Prostate gland (tissue), 2 donors: ENCODE data around the gene ATP5MC2. TPM values are rescaled to one million over a fixed set of nuclear protein-coding genes. Genes with fewer than 3 reads are reported as not detected.
"Not testable (repeated sequence)": the region's sequence is repeated elsewhere in the genome, so short reads cannot be mapped to it uniquely, and the experiment has no call there.

Experiments used
- DNase-seq: peaks from one replicate; pipeline ENCODE4 v3.0.0-alpha.2; 2019; ENCODE audit warnings: low spot score
- H3K27ac ChIP-seq, 2 donors: fragments of 200-600 bp; sonication (generic); 2 replicates each; pipeline ENCODE4 v1.5.1; 2017 to 2019
- H3K27me3 ChIP-seq: fragments of 200-600 bp; sonication (generic); replicated peaks from 2 replicates; pipeline ENCODE4 v1.5.1; 2019; ENCODE audit not compliant: insufficient read depth
- H3K36me3 ChIP-seq, 2 donors: fragments of 200-600 bp; sonication (generic); 1 replicate in 1 of 2; 2 replicates in 1 of 2; pipeline versions ENCODE4 v1.5.1 to v1.8.1; 2017 to 2019
- H3K4me1 ChIP-seq: fragments of 200-600 bp; sonication (generic); replicated peaks from 2 replicates; pipeline ENCODE4 v1.5.1; 2019
- H3K4me3 ChIP-seq, 2 donors: fragments of 200-600 bp; sonication (generic); 2 replicates each; pipeline ENCODE4 v1.5.1; 2017 to 2019
- H3K9me3 ChIP-seq: fragments of 200-600 bp; sonication (generic); 2 replicates; pipeline ENCODE4 v1.5.1; 2017
- CTCF ChIP-seq, 4 experiments: fragments of 200-600 bp in 2 of 4; fragments of 450-650 bp in 2 of 4; sonication (generic) in 2 of 4; IDR thresholded peaks; 1 replicate in 3 of 4; 2 replicates in 1 of 4; pipeline ENCODE4 v1.5.1; 2016 to 2019; ENCODE audit warnings: antibody characterized with exemption in 4 of 4, mild to moderate bottlenecking in 2 of 4, moderate library complexity in 2 of 4
- POLR2A ChIP-seq: fragments of 450-650 bp; IDR thresholded peaks from one replicate; pipeline ENCODE4 v1.6.1; 2016; ENCODE audit warnings: antibody characterized with exemption, mild to moderate bottlenecking
- POLR2AphosphoS5 ChIP-seq: sonication (generic); formaldehyde crosslinking; IDR thresholded peaks from one replicate; pipeline ENCODE4 v1.6.1; 2017; ENCODE audit warnings: antibody characterized with exemption
- WGBS: methylation state at CpG from one replicate; pipeline ENCODE4 v1.1.5; 2018; 5-methylcytosine and 5-hydroxymethylcytosine counted together
- intact Hi-C: fragments of 100-400 bp; cut with DNase I; formaldehyde crosslinking; loops from one replicate; pipeline ENCODE4 v1.14.2; 2022
- total RNA-seq, 2 donors: library from RNA; depleted of rRNA; stranded (reverse); fragments of >200 nt; gene quantifications; one replicate each; pipeline ENCODE4 v1.1.0, GENCODE V29; 2016

ATP5MC2 gene
- total RNA-seq, 2 donors from 2014 or later, result 419 to 728 TPM

DNA sequence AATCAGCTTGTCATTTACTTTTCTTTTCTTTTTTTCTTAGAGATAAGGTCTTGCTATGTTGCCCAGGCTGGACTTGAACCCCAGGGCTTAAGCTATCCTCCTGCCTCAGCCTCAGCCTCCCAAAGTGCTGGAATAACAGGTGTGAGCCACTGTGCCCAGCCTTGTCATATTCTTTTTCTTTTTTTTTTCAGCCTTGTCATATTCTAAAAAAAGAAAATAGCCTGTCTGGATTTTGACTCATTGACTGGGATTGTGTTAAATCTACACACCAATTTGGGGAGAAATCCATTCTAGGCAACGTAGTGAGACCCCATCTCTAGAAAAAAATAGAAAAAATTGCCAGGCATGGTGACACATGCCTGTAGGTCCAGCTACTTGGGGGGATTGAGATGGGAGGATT, 24.1 kb downstream of the ATP5MC2 start:
- no peak for DNase-seq
- no peaks in the 10 kb centered on the region for H3K4me1 ChIP-seq
- intact Hi-C loops, result no loop called here

GRCh38 chr12:53646300-53646699, 29.6 kb downstream of the ATP5MC2 start:
- H3K36me3 ChIP-seq, H3K27ac ChIP-seq, H3K4me1 ChIP-seq, intact Hi-C loops, DNase-seq, H3K27me3 ChIP-seq, H3K4me3 ChIP-seq, H3K9me3 ChIP-seq: not testable (repeated sequence)
- WGBS, result 76% methylated on average over 4 of the region's 4 CpGs

More for the DNA sequence above, 24.1 kb downstream of the ATP5MC2 start:
- TF ChIP-seq CTCF (IDR thresholded peaks at IDR 0.05), result no peak
- TF ChIP-seq POLR2A, result no peak
- TF ChIP-seq POLR2AphosphoS5, result no peak
- WGBS, result 81% methylated on average over 1 of the region's 1 CpG
- no peaks in the 10 kb centered on the region for H3K9me3 ChIP-seq
- no peak overlapping the region for H3K27ac ChIP-seq
- H3K4me3 ChIP-seq, result no peak overlapping the region
- H3K36me3 ChIP-seq, result no peaks in the 10 kb centered on the region
- no peaks in the 10 kb centered on the region for H3K27me3 ChIP-seq

GRCh38 chr12:53645165-53645564, 30.7 kb downstream of the ATP5MC2 start:
- Histone ChIP-seq H3K27ac (no peak overlapping the region), H3K27me3 (no peaks in the 10 kb centered on the region), H3K9me3 (no peaks in the 10 kb centered on the region), H3K36me3 (no peaks in the 10 kb centered on the region), H3K4me1 (no peaks in the 10 kb centered on the region), H3K4me3 (no peak overlapping the region)
- intact Hi-C loops, result no loop called here
- TF ChIP-seq POLR2AphosphoS5, result no peak
- TF ChIP-seq POLR2A, result no peak
- no peak for TF ChIP-seq CTCF (IDR thresholded peaks at IDR 0.05)
- WGBS, result 80% methylated on average over 3 of the region's 3 CpGs
- no peak for DNase-seq

DNA sequence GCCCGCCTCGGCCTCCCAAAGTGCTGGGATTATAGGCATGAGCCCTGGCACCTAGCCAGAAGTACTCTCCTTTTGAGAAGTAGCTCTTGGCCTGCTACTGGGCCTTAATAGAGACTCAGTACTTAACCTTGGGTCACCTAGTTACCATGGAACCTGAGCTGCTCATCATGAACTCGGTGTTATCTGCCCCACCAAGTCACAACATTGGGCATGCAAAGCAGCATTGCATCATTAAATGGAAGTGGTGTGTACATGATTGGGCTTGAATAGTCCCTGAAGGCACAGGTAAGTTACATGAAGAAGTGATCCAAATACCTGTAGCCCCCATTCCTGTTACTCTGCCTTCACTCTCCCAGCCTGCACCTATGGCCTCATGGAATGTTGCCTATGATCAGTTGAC, 31.8 kb downstream of the ATP5MC2 start:
- H3K27ac ChIP-seq, result no peak overlapping the region
- H3K4me1 ChIP-seq, result no peaks in the 10 kb centered on the region
- no peaks in the 10 kb centered on the region for H3K36me3 ChIP-seq
- H3K9me3 ChIP-seq, result no peaks in the 10 kb centered on the region
- TF ChIP-seq POLR2AphosphoS5 (no peak), POLR2A (no peak), CTCF (IDR thresholded peaks at IDR 0.05) (no peak)
- intact Hi-C loops, result no loop called here
- no peak for DNase-seq
- H3K27me3 ChIP-seq, result no peaks in the 10 kb centered on the region
- 89% methylated on average over 3 of the region's 3 CpGs for WGBS
- no peak overlapping the region for H3K4me3 ChIP-seq

- no peak for DNase-seq
- no peaks in the 10 kb centered on the region for H3K9me3 ChIP-seq
- no peaks in the 10 kb centered on the region for H3K4me1 ChIP-seq
- H3K27ac ChIP-seq, result no peak overlapping the region
- WGBS, result 70% methylated on average over 5 of the region's 5 CpGs
- no peaks in the 10 kb centered on the region for H3K27me3 ChIP-seq
- TF ChIP-seq POLR2AphosphoS5, result no peak
- no peak for TF ChIP-seq CTCF (IDR thresholded peaks at IDR 0.05)
- TF ChIP-seq POLR2A, result no peak
- intact Hi-C loops, result no loop called here
- no peak overlapping the region for H3K4me3 ChIP-seq
- H3K36me3 ChIP-seq, result no peaks in the 10 kb centered on the region
Measured at GRCh38 chr12:53643232-53643979, 32.5 kb downstream of the ATP5MC2 start.
